Right lobe of liver (tissue), 4 donors: ENCODE measurements around the gene RNF13.

ENCODE experiments used
- POLR2A ChIP-seq: fragments of 450-650 bp; IDR thresholded peaks from one replicate; pipeline ENCODE4 v1.6.1; 2017; ENCODE audit warnings: antibody characterized with exemption, mild to moderate bottlenecking
- TF ChIP-seq, protein P1 (sequence below), 4 donors: fragments of 200-600 bp in 3 of 4; fragments of 450-650 bp in 1 of 4; IDR thresholded peaks; one replicate each; pipeline versions ENCODE4 v1.5.1 to v1.8.0; 2016 to 2022; ENCODE audit warnings: antibody characterized with exemption in 4 of 4, mild to moderate bottlenecking in 2 of 4
- donor health status: DM: no; HTN: no; CAD: no.
- donor health status: DM: no; HTN: no; CAD: no.
- donor health status: DM: no; HTN: yes; CAD: no.

GRCh38 chr3:149969940-149970715, 157.1 kb downstream of the RNF13 start:
- TF ChIP-seq, protein P1, sequence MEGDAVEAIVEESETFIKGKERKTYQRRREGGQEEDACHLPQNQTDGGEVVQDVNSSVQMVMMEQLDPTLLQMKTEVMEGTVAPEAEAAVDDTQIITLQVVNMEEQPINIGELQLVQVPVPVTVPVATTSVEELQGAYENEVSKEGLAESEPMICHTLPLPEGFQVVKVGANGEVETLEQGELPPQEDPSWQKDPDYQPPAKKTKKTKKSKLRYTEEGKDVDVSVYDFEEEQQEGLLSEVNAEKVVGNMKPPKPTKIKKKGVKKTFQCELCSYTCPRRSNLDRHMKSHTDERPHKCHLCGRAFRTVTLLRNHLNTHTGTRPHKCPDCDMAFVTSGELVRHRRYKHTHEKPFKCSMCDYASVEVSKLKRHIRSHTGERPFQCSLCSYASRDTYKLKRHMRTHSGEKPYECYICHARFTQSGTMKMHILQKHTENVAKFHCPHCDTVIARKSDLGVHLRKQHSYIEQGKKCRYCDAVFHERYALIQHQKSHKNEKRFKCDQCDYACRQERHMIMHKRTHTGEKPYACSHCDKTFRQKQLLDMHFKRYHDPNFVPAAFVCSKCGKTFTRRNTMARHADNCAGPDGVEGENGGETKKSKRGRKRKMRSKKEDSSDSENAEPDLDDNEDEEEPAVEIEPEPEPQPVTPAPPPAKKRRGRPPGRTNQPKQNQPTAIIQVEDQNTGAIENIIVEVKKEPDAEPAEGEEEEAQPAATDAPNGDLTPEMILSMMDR (IDR thresholded peaks at IDR 0.05), result no peak
- no peak for TF ChIP-seq POLR2A
